ENCODE measurements around the gene C2orf69. TPM values are rescaled to one million over a fixed set of nuclear protein-coding genes. Genes with fewer than 3 reads are reported as not detected.
"Not testable (repeated sequence)": the region's sequence is repeated elsewhere in the genome, so short reads cannot be mapped to it uniquely, and the experiment has no call there.

The C2orf69 gene
- total RNA-seq, 1 donor from 2014 or later, result 8.8 TPM

DNA sequence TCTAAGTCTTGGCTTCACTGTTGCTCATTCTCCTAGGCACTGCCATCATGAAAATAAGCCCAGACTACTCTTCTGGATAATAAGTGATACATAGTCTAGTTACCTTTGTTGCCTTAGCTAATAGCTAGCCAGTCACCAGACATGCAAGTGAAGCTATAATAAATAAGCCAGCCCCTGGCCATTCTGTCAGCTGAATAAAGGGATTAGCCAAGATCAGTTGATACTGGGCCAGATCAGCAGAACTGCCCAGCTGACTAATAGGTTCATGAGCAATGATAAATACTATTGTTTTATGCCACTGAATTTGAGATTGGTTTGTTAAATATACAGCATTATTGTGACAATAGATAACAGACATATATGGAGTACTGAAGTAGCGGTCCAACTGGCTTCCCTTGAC, 8.0 kb upstream of the C2orf69 start:
- TF ChIP-seq, protein P1, sequence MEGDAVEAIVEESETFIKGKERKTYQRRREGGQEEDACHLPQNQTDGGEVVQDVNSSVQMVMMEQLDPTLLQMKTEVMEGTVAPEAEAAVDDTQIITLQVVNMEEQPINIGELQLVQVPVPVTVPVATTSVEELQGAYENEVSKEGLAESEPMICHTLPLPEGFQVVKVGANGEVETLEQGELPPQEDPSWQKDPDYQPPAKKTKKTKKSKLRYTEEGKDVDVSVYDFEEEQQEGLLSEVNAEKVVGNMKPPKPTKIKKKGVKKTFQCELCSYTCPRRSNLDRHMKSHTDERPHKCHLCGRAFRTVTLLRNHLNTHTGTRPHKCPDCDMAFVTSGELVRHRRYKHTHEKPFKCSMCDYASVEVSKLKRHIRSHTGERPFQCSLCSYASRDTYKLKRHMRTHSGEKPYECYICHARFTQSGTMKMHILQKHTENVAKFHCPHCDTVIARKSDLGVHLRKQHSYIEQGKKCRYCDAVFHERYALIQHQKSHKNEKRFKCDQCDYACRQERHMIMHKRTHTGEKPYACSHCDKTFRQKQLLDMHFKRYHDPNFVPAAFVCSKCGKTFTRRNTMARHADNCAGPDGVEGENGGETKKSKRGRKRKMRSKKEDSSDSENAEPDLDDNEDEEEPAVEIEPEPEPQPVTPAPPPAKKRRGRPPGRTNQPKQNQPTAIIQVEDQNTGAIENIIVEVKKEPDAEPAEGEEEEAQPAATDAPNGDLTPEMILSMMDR (IDR thresholded peaks at IDR 0.05), result no peak
- Mint-ChIP-seq H3K27ac (ENCODE audit: unreplicated experiment) (no peak overlapping the region), H3K9me3 (ENCODE audit: unreplicated experiment) (no peaks in the 10 kb centered on the region), H3K36me3 (ENCODE audit: unreplicated experiment) (no peaks in the 10 kb centered on the region), H3K4me1 (ENCODE audit: unreplicated experiment) (no peaks in the 10 kb centered on the region), H3K27me3 (ENCODE audit: unreplicated experiment) (peaks cover 4% of the 10 kb centered on the region), H3K4me3 (ENCODE audit: unreplicated experiment) (no peak overlapping the region)
- DNase-seq (ENCODE audit: extremely low spot score, unreplicated experiment), result no peak

DNA sequence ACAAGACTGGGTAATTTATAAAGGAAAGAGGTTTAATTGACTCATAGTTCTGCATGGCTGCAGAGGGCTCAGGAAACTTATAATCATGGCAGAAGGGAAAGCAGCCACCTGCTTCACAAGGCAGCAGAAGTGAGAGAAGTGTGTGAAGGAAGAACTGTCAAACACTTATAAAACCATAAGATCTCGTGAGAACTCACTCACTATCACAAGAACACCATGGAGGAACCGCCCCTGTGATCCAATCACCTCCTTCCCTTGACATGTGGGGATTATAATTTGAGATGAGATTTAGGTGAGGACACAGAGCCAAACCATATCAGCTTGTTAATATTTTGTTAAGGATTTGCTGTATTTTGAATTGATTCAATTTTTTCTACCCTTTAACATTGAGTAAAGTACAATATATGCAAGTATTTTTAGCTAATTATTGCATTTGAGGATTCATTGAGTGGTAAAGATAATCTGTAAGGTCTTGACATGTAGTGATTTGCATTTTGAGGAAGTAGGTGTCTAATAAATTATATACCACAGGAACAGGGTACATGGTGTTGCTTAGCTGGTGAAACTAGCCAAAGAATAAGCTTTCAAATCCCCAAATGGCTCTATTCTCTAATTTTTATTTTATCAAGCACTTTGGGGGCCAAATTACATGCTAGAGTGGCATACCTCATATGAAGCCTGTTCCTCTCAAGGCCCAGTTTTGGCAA, 3.9 kb upstream of the C2orf69 start:
- H3K27me3 Mint-ChIP-seq (ENCODE audit: unreplicated experiment), result no peaks in the 10 kb centered on the region

DNA sequence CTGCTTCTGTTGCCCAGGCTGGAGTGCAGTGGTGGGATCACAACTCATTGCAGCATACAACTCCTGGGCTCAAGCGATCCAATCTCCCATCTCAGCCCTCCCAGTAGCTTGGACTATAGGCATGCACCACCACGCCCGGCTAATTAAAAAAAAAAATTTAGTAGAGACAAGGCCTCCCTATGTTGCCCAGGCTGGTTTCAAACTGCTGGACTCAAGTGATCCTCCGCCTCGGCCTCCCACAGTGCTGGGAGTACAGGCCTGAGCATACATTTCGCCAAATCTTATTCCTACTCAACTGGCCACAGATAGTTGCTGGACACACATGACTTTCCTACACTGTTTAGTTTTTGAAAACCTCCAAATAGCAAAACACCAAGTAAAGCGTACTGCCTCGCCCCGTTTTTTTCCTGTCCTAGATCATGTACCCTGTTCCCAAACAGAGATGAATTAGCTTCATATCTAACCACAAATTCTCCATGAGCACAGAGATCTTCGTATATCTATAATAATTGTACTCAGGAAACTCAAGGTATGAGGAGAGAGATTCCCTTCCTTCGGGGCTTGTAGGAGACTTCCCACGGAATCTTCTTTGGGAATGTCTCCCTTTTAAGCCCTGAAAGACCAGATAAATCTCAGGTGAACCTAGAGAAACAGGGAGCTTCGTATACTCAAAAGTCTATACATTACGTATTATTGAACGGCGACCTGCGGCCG, 598 bp upstream of the C2orf69 start:
- H3K36me3 Mint-ChIP-seq (ENCODE audit: unreplicated experiment), result no peaks in the 10 kb centered on the region
- TF ChIP-seq, protein P1 (IDR thresholded peaks at IDR 0.05), result no peak
- H3K4me3 Mint-ChIP-seq (ENCODE audit: unreplicated experiment), result peak overlapping the region; percentile 89
- peak overlapping the region; percentile 93 for H3K27ac Mint-ChIP-seq (ENCODE audit: unreplicated experiment)
- H3K27me3 Mint-ChIP-seq (ENCODE audit: unreplicated experiment), result no peaks in the 10 kb centered on the region
- no peak for DNase-seq (ENCODE audit: extremely low spot score, unreplicated experiment)
- peaks cover 32% of the 10 kb centered on the region for H3K4me1 Mint-ChIP-seq (ENCODE audit: unreplicated experiment)
- no peaks in the 10 kb centered on the region for H3K9me3 Mint-ChIP-seq (ENCODE audit: unreplicated experiment)

More for the DNA sequence above, 3.9 kb upstream of the C2orf69 start:
- no peak overlapping the region for H3K4me3 Mint-ChIP-seq (ENCODE audit: unreplicated experiment)
- H3K4me1 Mint-ChIP-seq (ENCODE audit: unreplicated experiment), result peaks cover 12% of the 10 kb centered on the region
- H3K9me3 Mint-ChIP-seq (ENCODE audit: unreplicated experiment), result no peaks in the 10 kb centered on the region
- TF ChIP-seq, protein P1 (IDR thresholded peaks at IDR 0.05), result no peak
- DNase-seq (ENCODE audit: extremely low spot score, unreplicated experiment), result no peak
- H3K27ac Mint-ChIP-seq (ENCODE audit: unreplicated experiment), result no peak overlapping the region
- H3K36me3 Mint-ChIP-seq (ENCODE audit: unreplicated experiment), result no peaks in the 10 kb centered on the region

DNA sequence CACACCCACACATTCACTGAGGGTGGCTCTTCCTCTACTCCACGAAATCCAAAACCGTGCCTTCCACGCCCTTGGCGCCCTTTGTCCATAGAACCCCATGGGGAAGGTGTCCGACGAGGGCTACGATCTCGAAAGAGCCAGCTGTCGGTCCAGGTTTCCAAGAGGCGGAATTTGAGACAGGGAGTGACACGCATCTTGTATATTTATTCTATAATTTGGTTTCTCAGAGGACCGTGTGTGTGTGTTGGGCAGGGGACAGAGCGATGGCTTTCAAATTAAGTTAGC, 726 bp downstream of the C2orf69 start:
- peaks cover 32% of the 10 kb centered on the region for H3K4me1 Mint-ChIP-seq (ENCODE audit: unreplicated experiment)
- peak overlapping the region; percentile 89 for H3K4me3 Mint-ChIP-seq (ENCODE audit: unreplicated experiment)

DNA sequence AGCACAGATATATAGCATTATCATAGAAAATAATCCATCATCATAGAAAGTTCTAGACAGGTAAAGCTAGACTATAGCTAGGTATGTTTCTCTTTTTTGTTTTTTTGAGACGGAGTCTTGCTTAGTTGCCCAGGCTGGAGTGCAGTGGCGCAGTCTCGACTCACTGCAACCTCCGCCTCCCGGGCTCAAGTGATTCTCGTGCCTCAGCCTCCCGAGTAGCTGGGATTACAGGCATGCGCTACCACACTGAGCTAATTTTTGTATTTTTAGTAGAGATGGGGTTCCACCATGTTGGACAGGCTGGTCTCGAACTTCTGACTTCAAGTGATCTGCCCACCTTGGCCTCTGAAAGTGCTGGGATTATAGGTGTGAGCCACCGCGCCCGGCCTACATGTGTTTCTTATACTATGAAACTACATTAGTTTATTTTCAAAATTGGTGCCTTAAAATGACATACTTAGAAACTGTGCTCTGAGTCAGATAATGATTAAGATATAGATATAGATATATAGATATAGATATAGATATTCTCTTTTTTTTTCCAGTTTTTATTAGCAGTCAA, 1.5 kb downstream of the C2orf69 start:
- Mint-ChIP-seq H3K27ac (ENCODE audit: unreplicated experiment) (peak overlapping the region; percentile 27), H3K4me3 (ENCODE audit: unreplicated experiment) (peak overlapping the region; percentile 89), H3K4me1 (ENCODE audit: unreplicated experiment) (peaks cover 32% of the 10 kb centered on the region), H3K36me3 (ENCODE audit: unreplicated experiment) (peaks cover 14% of the 10 kb centered on the region)
- H3K9me3 Mint-ChIP-seq (ENCODE audit: unreplicated experiment); DNase-seq (ENCODE audit: extremely low spot score, unreplicated experiment); H3K27me3 Mint-ChIP-seq (ENCODE audit: unreplicated experiment): not testable (repeated sequence)

More for the DNA sequence above, 726 bp downstream of the C2orf69 start:
- Mint-ChIP-seq H3K27me3 (ENCODE audit: unreplicated experiment) (no peaks in the 10 kb centered on the region), H3K27ac (ENCODE audit: unreplicated experiment) (peak overlapping the region; percentile 93), H3K36me3 (ENCODE audit: unreplicated experiment) (peaks cover 6% of the 10 kb centered on the region), H3K9me3 (ENCODE audit: unreplicated experiment) (no peaks in the 10 kb centered on the region)
- TF ChIP-seq, protein P1 (IDR thresholded peaks at IDR 0.05), result no peak
- no peak for DNase-seq (ENCODE audit: extremely low spot score, unreplicated experiment)

Measured in osteocyte (in vitro differentiated cells).